K562 (cell line): ENCODE measurements around the gene SCAANT1. TPM values are rescaled to one million over a fixed set of nuclear protein-coding genes. Genes with fewer than 3 reads are reported as not detected.

Experiments
- ATAC-seq: fragments of 200-7000 bp; cut with Tn5 transposase; 3 replicates; pipeline ENCODE4 v1.9.1; 2020; ENCODE audit warnings: moderate library complexity
- BruUV-seq: library from RNA; stranded (reverse); fragments of 400-500 nt; replicated peaks from 2 replicates; lab custom pipeline; 2021; lab: Mats Ljungman, UMichigan
- CTCF ChIA-PET: fragments of 300-600 bp; formaldehyde crosslinking; extraction: SDS; loops from one replicate; lab custom pipeline; 2021; ENCODE audit warnings: low intra/inter-chr PET ratio; lab: Yijun Ruan, JAX
- POLR2A ChIA-PET: fragments of 300-600, 350-650 bp; sonication (Branson Sonifier 250); formaldehyde crosslinking; extraction: SDS; loops from one replicate; lab custom pipeline; 2021; ENCODE audit warnings: antibody characterized with exemption, inconsistent platforms; lab: Yijun Ruan, JAX
- DNase-seq, 4 experiments: peaks; one replicate each; pipeline versions ENCODE4 v3.0.0 to v3.0.0-alpha.2; 2011 to 2018; ENCODE audit warnings: low spot score in 3 of 4, mixed read lengths in 3 of 4; ENCODE audit errors: extremely low read depth in 1 of 4
- FAIRE-seq: peaks from 2 replicates; lab custom pipeline; 2011; peaks lifted over from hg19 to GRCh38; lab: Jason Lieb, UNC
- H2AFZ ChIP-seq: 2 replicates; pipeline ENCODE4 v1.6.0; 2011; ENCODE audit warnings: low read depth, low read length, control low read depth, inconsistent platforms
- H3K27ac ChIP-seq: fragments of 200-600 bp; 3 replicates; pipeline ENCODE4 v1.8.0; 2011; ENCODE audit warnings: low read depth, mild to moderate bottlenecking, control low read depth, inconsistent platforms, low read length, moderate library complexity, mixed read lengths; ENCODE audit errors: extremely low read depth
- H3K27me3 ChIP-seq, 2 experiments: fragments of 300-600 bp in 1 of 2; 2 replicates in 1 of 2; 3 replicates in 1 of 2; pipeline versions ENCODE4 v1.6.0 to v1.8.0; 2011; ENCODE audit warnings: inconsistent platforms in 2 of 2, low read length in 2 of 2, mild to moderate bottlenecking in 1 of 2, mixed read lengths in 1 of 2, moderate library complexity in 1 of 2; ENCODE audit not compliant: control insufficient read depth in 2 of 2, insufficient read depth in 2 of 2
- H3K36me3 ChIP-seq: fragments of 300-600 bp; 3 replicates; pipeline ENCODE4 v1.8.0; 2011; ENCODE audit warnings: mild to moderate bottlenecking, low read length, inconsistent platforms; ENCODE audit not compliant: control insufficient read depth, insufficient read depth
- H3K4me1 ChIP-seq, 2 experiments: fragments of 200-600 bp in 1 of 2; replicated peaks in 1 of 2; 2 replicates in 1 of 2; 3 replicates in 1 of 2; pipeline versions ENCODE4 v1.5.1 to v1.8.0; 2011; ENCODE audit warnings: inconsistent platforms in 2 of 2, low read length in 2 of 2, mild to moderate bottlenecking in 1 of 2, mixed read lengths in 1 of 2, moderate library complexity in 1 of 2; ENCODE audit not compliant: control insufficient read depth in 2 of 2, insufficient read depth in 2 of 2
- H3K4me2 ChIP-seq: 2 replicates; pipeline ENCODE4 v1.6.1; 2011; ENCODE audit warnings: low read length, control low read depth, inconsistent platforms, mixed read lengths; ENCODE audit not compliant: insufficient read depth
- H3K4me3 ChIP-seq: fragments of 200-600 bp; sonication (generic), shearing (Covaris generic); 2 replicates; pipeline ENCODE4 v1.5.1; 2016; ENCODE audit warnings: control low read depth, inconsistent platforms
- H3K79me2 ChIP-seq: fragments of 200-600 bp; 3 replicates; pipeline ENCODE4 v1.8.0; 2011; ENCODE audit warnings: low read length, inconsistent platforms; ENCODE audit not compliant: control insufficient read depth, insufficient read depth
- H3K9ac ChIP-seq, 2 experiments: 2 replicates each; pipeline versions ENCODE4 v1.6.0 to v1.6.1; 2011; ENCODE audit warnings: low read depth in 2 of 2, low read length in 2 of 2, control low read depth in 1 of 2, inconsistent platforms in 1 of 2, mild to moderate bottlenecking in 1 of 2, mixed read lengths in 1 of 2; ENCODE audit not compliant: insufficient read depth in 1 of 2
- H3K9me1 ChIP-seq: one replicate; pipeline ENCODE4 v1.6.0; 2011; ENCODE audit warnings: inconsistent platforms, mild to moderate bottlenecking, low read length, moderate library complexity; ENCODE audit not compliant: control insufficient read depth, insufficient read depth
- H3K9me3 ChIP-seq: replicated peaks from 2 replicates; pipeline ENCODE4 v1.5.1; 2011; ENCODE audit warnings: low read depth, low read length, inconsistent platforms; ENCODE audit not compliant: control insufficient read depth, insufficient read depth
- H4K20me1 ChIP-seq: replicated peaks from 2 replicates; pipeline ENCODE4 v1.6.1; 2011; ENCODE audit warnings: low read length, inconsistent platforms, mixed read lengths; ENCODE audit not compliant: control insufficient read depth, insufficient read depth
- NONO ChIP-seq, 2 experiments: fragments of 200-400 bp in 1 of 2; fragments of 450-650 bp in 1 of 2; formaldehyde crosslinking in 1 of 2; IDR thresholded peaks; 2 replicates each; pipeline ENCODE4 v1.6.1; 2017; ENCODE audit warnings: low read depth in 2 of 2, mild to moderate bottlenecking in 2 of 2, moderate library complexity in 2 of 2, low read length in 1 of 2
- ZNF174 ChIP-seq: fragments of 250-450 bp; sonication (Bioruptor Pico); IDR thresholded peaks from 2 replicates; pipeline ENCODE4 v1.4.0; 2020; ENCODE audit warnings: mild to moderate bottlenecking
- WGBS: fragments of 100-300 bp; shearing (Covaris generic); methylation state at CpG from one replicate; pipeline ENCODE4 v1.1.6; 2016; ENCODE audit warnings: low coverage, mixed read lengths; ENCODE audit not compliant: insufficient coverage; ENCODE audit errors: missing lambda C conversion rate; 5-methylcytosine and 5-hydroxymethylcytosine counted together
- in situ Hi-C: fragments of 300-500 bp; cut with MboI; formaldehyde crosslinking; loops from 4 replicates; pipeline ENCODE4 v1.15.0; 2018; ENCODE audit warnings: inconsistent platforms, mixed read lengths
- intact Hi-C: fragments of 100-400 bp; cut with micrococcal nuclease; formaldehyde crosslinking; loops from 2 replicates; pipeline ENCODE4 v1.14.2; 2022
- polyA plus RNA-seq, 8 experiments: library from polyadenylated mRNA; depleted of rRNA in 4 of 8; stranded (reverse) in 5 of 8; unstranded in 3 of 8; fragments of >200 nt; fragmentation: Nextera tagmentation in 2 of 8; fragmentation: Illumina TruSeq in 1 of 8; extraction: Ambion mirVana in 2 of 8; extraction: Trizol in 1 of 8; gene quantifications; 2 replicates each; pipeline versions ENCODE4 v1.2.1 to v1.2.3, GENCODE V29; 2011 to 2014; ENCODE audit warnings: inconsistent platforms in 1 of 8, missing spikeins in 1 of 8
- total RNA-seq, 7 experiments: library from RNA; depleted of rRNA in 6 of 7; stranded (reverse); fragments of >200 nt in 6 of 7; fragmentation: Illumina TruSeq in 2 of 7; extraction: Trizol in 2 of 7; gene quantifications; 2 replicates each; pipeline versions ENCODE4 v1.2.1 to v1.2.3, GENCODE V29; 2011 to 2021; ENCODE audit warnings: low replicate concordance in 1 of 7
- TF ChIP-seq, protein P1 (sequence below): fragments of 450-650 bp; IDR thresholded peaks from 2 replicates; pipeline ENCODE4 v1.6.1; 2017; ENCODE audit warnings: antibody characterized with exemption, mild to moderate bottlenecking
- TF ChIP-seq, protein P2 (sequence below), 2 experiments: IDR thresholded peaks in 1 of 2; conservative IDR thresholded peaks in 1 of 2; 2 replicates each; pipeline ENCODE4 v1.6.1; 2016; ENCODE audit warnings: low read depth in 2 of 2, mild to moderate bottlenecking in 1 of 2, missing compliant biosample characterization in 1 of 2, missing genetic modification characterization in 1 of 2, moderate library complexity in 1 of 2
- TF ChIP-seq, protein P3 (sequence below): fragments of 450-650 bp; IDR thresholded peaks from 2 replicates; pipeline ENCODE4 v1.6.1; 2018; ENCODE audit not compliant: partially characterized antibody

SCAANT1 gene
- total and polyA plus RNA-seq, 9 of the 15 experiments (the other 6 are each of a cell fraction or from before 2014, with no cell fraction given): not detected

DNA sequence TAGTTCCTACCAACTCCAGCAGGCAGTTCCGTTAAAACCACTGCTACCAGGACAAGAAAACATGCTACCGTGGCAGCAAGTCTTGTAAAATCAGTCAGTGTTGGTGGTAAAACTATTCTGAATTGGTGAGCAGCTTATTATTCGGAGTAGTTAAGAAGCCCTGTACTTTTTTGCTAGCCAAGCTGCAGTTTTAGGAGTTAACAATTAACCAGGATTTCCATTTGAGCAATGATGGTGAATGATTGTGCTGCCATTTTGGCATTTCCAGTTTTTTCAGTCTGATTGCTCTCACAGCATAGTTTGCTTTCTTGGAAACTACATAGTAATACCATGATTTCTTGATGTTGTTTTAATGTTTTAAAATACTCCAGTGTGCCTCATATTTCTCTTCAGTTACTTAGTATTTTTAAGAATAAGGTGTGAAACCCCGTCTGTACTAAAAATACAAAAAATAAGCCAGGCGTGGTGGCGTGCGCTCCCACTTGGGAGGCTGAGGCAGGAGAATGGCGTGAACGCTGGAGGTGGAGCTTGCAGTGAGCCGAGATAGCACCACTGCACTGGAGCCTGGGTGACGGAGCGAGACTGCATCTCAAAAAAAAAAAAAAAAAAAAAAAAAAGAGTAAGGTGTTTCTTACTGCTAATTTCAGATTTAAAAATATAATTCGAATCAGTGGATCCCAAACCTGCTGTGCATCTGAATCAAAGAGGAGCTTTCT, 43.8 kb upstream of the SCAANT1 start:
- POLR2A ChIA-PET: interaction anchor here (1.2 kb wide), 2 partner anchors 9 to 10 kb away, joined by 3 read pairs; no protein-coding TSS in a partner anchor
- no peak for TF ChIP-seq NONO (IDR thresholded peaks at IDR 0.05; ENCODE audit: low read depth in 2 of 2, low read length in 1 of 2)
- no peak for TF ChIP-seq ZNF174
- TF ChIP-seq, protein P1, sequence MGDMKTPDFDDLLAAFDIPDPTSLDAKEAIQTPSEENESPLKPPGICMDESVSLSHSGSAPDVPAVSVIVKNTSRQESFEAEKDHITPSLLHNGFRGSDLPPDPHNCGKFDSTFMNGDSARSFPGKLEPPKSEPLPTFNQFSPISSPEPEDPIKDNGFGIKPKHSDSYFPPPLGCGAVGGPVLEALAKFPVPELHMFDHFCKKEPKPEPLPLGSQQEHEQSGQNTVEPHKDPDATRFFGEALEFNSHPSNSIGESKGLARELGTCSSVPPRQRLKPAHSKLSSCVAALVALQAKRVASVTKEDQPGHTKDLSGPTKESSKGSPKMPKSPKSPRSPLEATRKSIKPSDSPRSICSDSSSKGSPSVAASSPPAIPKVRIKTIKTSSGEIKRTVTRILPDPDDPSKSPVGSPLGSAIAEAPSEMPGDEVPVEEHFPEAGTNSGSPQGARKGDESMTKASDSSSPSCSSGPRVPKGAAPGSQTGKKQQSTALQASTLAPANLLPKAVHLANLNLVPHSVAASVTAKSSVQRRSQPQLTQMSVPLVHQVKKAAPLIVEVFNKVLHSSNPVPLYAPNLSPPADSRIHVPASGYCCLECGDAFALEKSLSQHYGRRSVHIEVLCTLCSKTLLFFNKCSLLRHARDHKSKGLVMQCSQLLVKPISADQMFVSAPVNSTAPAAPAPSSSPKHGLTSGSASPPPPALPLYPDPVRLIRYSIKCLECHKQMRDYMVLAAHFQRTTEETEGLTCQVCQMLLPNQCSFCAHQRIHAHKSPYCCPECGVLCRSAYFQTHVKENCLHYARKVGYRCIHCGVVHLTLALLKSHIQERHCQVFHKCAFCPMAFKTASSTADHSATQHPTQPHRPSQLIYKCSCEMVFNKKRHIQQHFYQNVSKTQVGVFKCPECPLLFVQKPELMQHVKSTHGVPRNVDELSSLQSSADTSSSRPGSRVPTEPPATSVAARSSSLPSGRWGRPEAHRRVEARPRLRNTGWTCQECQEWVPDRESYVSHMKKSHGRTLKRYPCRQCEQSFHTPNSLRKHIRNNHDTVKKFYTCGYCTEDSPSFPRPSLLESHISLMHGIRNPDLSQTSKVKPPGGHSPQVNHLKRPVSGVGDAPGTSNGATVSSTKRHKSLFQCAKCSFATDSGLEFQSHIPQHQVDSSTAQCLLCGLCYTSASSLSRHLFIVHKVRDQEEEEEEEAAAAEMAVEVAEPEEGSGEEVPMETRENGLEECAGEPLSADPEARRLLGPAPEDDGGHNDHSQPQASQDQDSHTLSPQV: no peak
- TF ChIP-seq, protein P2, sequence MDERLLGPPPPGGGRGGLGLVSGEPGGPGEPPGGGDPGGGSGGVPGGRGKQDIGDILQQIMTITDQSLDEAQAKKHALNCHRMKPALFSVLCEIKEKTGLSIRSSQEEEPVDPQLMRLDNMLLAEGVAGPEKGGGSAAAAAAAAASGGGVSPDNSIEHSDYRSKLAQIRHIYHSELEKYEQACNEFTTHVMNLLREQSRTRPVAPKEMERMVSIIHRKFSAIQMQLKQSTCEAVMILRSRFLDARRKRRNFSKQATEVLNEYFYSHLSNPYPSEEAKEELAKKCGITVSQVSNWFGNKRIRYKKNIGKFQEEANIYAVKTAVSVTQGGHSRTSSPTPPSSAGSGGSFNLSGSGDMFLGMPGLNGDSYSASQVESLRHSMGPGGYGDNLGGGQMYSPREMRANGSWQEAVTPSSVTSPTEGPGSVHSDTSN (CRISPR knock-in tag; IDR thresholded peaks at IDR 0.05; ENCODE audit: low read depth): no peak
- TF ChIP-seq, protein P2 (tag; conservative IDR thresholded peaks at IDR 0.05; ENCODE audit: low read depth): no peak
- TF ChIP-seq, protein P3, sequence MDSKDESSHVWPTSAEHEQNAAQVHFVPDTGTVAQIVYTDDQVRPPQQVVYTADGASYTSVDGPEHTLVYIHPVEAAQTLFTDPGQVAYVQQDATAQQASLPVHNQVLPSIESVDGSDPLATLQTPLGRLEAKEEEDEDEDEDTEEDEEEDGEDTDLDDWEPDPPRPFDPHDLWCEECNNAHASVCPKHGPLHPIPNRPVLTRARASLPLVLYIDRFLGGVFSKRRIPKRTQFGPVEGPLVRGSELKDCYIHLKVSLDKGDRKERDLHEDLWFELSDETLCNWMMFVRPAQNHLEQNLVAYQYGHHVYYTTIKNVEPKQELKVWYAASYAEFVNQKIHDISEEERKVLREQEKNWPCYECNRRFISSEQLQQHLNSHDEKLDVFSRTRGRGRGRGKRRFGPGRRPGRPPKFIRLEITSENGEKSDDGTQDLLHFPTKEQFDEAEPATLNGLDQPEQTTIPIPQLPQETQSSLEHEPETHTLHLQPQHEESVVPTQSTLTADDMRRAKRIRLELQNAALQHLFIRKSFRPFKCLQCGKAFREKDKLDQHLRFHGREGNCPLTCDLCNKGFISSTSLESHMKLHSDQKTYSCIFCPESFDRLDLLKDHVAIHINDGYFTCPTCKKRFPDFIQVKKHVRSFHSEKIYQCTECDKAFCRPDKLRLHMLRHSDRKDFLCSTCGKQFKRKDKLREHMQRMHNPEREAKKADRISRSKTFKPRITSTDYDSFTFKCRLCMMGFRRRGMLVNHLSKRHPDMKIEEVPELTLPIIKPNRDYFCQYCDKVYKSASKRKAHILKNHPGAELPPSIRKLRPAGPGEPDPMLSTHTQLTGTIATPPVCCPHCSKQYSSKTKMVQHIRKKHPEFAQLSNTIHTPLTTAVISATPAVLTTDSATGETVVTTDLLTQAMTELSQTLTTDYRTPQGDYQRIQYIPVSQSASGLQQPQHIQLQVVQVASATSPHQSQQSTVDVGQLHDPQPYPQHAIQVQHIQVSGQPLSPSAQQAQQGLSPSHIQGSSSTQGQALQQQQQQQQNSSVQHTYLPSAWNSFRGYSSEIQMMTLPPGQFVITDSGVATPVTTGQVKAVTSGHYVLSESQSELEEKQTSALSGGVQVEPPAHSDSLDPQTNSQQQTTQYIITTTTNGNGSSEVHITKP: no peak
- TF ChIP-seq, all 486 proteins: peak for 0

More for the DNA sequence above, 43.8 kb upstream of the SCAANT1 start:
- CTCF ChIA-PET: no interaction called here
- no peaks in the 10 kb centered on the region for H4K20me1 ChIP-seq
- BruUV-seq: no TSS peak
- 90% methylated on average over 11 of the region's 13 CpGs for WGBS
- H3K27me3 ChIP-seq: no peaks in the 10 kb centered on the region
- H3K9ac ChIP-seq: no peak overlapping the region
- DNase-seq (no peak), FAIRE-seq (no peak), ATAC-seq (no peak)
- no peak overlapping the region for H3K4me2 ChIP-seq
- no peaks in the 10 kb centered on the region for H3K9me1 ChIP-seq
- H3K79me2 ChIP-seq: peaks cover 7% of the 10 kb centered on the region
- H3K4me3 ChIP-seq: no peak overlapping the region
- in situ Hi-C loops (no loop called here), intact Hi-C loops (no loop called here)
- no peaks in the 10 kb centered on the region for H3K9me3 ChIP-seq
- H3K36me3 ChIP-seq: peaks cover 16% of the 10 kb centered on the region; the same call in 1 of the 3 replicates
- H3K4me1 ChIP-seq: peaks cover 0 to 3% of the 10 kb centered on the region in 2 experiments; a peak in 2 of 5 replicates
- H2AFZ ChIP-seq: no peak overlapping the region
- no peak overlapping the region for H3K27ac ChIP-seq
